Tibial artery (tissue), 4 donors: Measurements from ENCODE around the gene NIBAN1.

Experiments
- DNase-seq, 2 donors: peaks; one replicate each; pipeline ENCODE4 v3.0.0-alpha.2; 2019
- H3K27ac ChIP-seq, 2 donors: fragments of 200-600 bp; sonication (generic) in 1 of 2; 1 replicate in 1 of 2; 2 replicates in 1 of 2; pipeline ENCODE4 v1.5.1; 2018 to 2019; ENCODE audit warnings: mild to moderate bottlenecking in 1 of 2
- H3K27me3 ChIP-seq, 2 donors: fragments of 200-600 bp; sonication (generic) in 1 of 2; one replicate each; pipeline versions ENCODE4 v1.5.1 to v1.6.0; 2016 to 2019
- H3K36me3 ChIP-seq, 3 donors: fragments of 200-600 bp; sonication (generic) in 2 of 3; one replicate each; pipeline ENCODE4 v1.5.1; 2016 to 2019; ENCODE audit warnings: mild to moderate bottlenecking in 2 of 3
- H3K4me1 ChIP-seq, 4 donors: fragments of 200-600 bp; sonication (generic) in 2 of 4; 1 replicate in 3 of 4; 2 replicates in 1 of 4; pipeline ENCODE4 v1.5.1; 2016 to 2019
- H3K4me3 ChIP-seq, 2 donors: fragments of 200-600 bp; sonication (generic) in 1 of 2; 1 replicate in 1 of 2; 2 replicates in 1 of 2; pipeline ENCODE4 v1.5.1; 2018 to 2019; ENCODE audit warnings: mild to moderate bottlenecking in 2 of 2
- H3K9me3 ChIP-seq, 3 donors: fragments of 200-600 bp; sonication (generic) in 1 of 3; one replicate each; pipeline ENCODE4 v1.5.1; 2016 to 2019
- intact Hi-C: fragments of 100-400 bp; cut with DNase I; formaldehyde crosslinking; loops from one replicate; pipeline ENCODE4 v1.15.0; 2023; ENCODE audit warnings: low total_unique reads
- TF ChIP-seq, protein P1 (sequence below), 2 experiments: fragments of 200-600 bp in 1 of 2; fragments of 450-650 bp in 1 of 2; IDR thresholded peaks; one replicate each; pipeline ENCODE4 v1.5.1; 2017 to 2019; ENCODE audit warnings: antibody characterized with exemption in 2 of 2, mild to moderate bottlenecking in 1 of 2, moderate library complexity in 1 of 2

Gene NIBAN1

DNA sequence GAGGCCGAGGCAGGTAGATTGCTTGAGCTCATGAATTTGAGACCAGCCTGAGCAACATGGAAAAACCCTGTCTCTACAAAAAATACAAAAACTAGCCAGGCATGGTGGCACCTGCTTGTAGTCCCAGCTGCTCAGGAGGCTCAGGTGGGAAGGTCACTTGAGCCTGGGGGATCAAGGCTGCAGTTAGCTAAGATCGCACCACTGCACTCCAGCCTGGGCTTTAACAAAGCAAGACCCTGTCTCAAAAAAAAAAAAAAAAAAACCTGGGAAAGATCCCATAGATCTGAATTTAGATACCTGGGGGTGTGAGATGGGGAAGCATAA lies 32.9 kb downstream of the NIBAN1 start:
- no peaks in the 10 kb centered on the region for H3K27me3 ChIP-seq
- H3K4me3 ChIP-seq = no peak overlapping the region
- intact Hi-C loops = no loop called here
- H3K4me1 ChIP-seq = peaks cover 0 to 80% (median 31%) of the 10 kb centered on the region in 4 donors
- DNase-seq = no peak
- H3K9me3 ChIP-seq = no peaks in the 10 kb centered on the region
- no peaks in the 10 kb centered on the region for H3K36me3 ChIP-seq
- H3K27ac ChIP-seq = peak overlapping the region; percentile 1 to 3
- TF ChIP-seq, protein P1, sequence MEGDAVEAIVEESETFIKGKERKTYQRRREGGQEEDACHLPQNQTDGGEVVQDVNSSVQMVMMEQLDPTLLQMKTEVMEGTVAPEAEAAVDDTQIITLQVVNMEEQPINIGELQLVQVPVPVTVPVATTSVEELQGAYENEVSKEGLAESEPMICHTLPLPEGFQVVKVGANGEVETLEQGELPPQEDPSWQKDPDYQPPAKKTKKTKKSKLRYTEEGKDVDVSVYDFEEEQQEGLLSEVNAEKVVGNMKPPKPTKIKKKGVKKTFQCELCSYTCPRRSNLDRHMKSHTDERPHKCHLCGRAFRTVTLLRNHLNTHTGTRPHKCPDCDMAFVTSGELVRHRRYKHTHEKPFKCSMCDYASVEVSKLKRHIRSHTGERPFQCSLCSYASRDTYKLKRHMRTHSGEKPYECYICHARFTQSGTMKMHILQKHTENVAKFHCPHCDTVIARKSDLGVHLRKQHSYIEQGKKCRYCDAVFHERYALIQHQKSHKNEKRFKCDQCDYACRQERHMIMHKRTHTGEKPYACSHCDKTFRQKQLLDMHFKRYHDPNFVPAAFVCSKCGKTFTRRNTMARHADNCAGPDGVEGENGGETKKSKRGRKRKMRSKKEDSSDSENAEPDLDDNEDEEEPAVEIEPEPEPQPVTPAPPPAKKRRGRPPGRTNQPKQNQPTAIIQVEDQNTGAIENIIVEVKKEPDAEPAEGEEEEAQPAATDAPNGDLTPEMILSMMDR (IDR thresholded peaks at IDR 0.05) = no peak

DNA sequence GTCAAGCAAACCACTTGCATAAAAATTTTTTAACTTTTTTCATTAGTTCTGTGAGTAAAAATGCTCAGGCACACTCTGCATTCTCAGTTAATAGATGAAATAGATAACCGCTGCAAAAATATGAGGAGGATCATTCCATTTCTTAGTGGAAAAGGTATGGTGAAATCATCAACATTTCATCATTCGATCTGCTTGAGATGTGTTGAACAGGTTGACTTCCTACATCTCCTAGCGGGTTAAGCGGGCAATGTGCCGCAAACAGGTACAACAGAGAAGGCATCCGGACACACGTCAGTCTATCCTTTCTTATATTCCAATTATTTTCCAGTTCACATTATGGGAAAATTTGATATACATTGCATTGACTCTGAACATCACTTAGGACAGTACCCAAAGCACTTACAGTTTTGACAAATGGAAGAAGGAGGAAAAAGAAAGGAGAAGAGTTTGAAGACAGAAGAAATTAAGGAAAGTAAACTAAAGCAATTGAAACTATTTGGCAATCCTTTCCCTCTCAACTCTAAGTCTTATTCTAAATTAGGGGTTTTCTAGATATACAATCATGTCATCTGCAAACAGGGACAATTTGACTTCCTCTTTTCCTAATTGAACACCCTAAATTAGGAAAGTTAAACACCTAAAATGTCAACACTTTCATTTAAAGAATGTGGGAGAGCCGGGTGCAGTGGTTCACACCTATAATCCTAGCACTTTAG lies 33.5 kb downstream of the NIBAN1 start:
- intact Hi-C loops = no loop called here
- Histone ChIP-seq H3K27me3 (no peaks in the 10 kb centered on the region), H3K4me1 (peaks cover 0 to 80% (median 28%) of the 10 kb centered on the region in 4 donors), H3K27ac (peak overlapping the region; percentile 1 to 3), H3K4me3 (no peak overlapping the region), H3K36me3 (no peaks in the 10 kb centered on the region), H3K9me3 (no peaks in the 10 kb centered on the region)
- TF ChIP-seq, protein P1 (IDR thresholded peaks at IDR 0.05) = no peak
- DNase-seq = no peak

DNA sequence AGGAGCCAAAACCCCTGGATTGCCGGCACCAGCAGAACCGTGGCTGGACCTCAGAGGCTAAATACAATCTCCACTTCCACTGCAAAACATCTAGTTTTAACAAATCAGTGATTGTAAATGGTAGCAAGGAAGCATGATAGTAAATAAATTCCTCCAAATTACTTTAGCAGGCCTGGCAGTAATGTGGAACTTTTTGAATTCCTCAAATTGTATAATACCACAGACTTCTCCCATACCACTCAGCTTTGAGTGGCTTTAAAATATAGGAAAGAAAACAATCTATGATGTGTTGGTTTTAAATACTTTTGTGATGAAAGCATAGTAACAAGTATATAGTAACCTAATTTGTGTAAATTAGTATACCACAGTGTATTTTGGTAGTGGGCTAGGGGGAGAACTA lies 34.1 kb downstream of the NIBAN1 start:
- intact Hi-C loops = no loop called here
- no peak for DNase-seq
- Histone ChIP-seq H3K27me3 (no peaks in the 10 kb centered on the region), H3K4me1 (peaks cover 0 to 80% (median 23%) of the 10 kb centered on the region in 4 donors), H3K9me3 (no peaks in the 10 kb centered on the region), H3K4me3 (no peak overlapping the region), H3K36me3 (no peaks in the 10 kb centered on the region), H3K27ac (peak overlapping the region; percentile 1 to 22)
- TF ChIP-seq, protein P1 (IDR thresholded peaks at IDR 0.05) = no peak

DNA sequence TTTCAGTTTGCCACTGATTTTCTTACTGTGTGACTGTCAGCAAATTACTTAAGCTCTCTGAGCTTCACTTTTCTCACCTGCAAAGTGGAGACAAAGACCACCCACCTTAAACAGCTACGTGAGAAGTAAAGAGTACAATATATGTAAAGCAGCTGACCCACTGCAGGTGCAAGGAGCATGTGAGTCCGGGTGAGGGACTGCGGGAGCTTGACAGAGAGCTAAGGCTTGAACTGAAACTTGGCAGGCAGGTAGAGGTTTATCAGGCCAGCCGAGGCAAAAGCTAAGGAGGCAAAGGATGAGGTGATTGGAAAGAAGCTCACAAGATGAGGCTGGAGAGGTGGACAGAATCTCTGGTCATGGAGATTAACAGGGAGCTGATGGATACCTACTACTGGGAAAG lies 36.6 kb downstream of the NIBAN1 start:
- TF ChIP-seq, protein P1 (IDR thresholded peaks at IDR 0.05) = no peak
- Histone ChIP-seq H3K9me3 (no peaks in the 10 kb centered on the region), H3K27ac (no peak overlapping the region), H3K4me3 (no peak overlapping the region), H3K27me3 (no peaks in the 10 kb centered on the region), H3K36me3 (no peaks in the 10 kb centered on the region), H3K4me1 (peaks cover 0 to 70% (median 9%) of the 10 kb centered on the region in 4 donors)
- DNase-seq = no peak
- intact Hi-C loops = no loop called here

DNA sequence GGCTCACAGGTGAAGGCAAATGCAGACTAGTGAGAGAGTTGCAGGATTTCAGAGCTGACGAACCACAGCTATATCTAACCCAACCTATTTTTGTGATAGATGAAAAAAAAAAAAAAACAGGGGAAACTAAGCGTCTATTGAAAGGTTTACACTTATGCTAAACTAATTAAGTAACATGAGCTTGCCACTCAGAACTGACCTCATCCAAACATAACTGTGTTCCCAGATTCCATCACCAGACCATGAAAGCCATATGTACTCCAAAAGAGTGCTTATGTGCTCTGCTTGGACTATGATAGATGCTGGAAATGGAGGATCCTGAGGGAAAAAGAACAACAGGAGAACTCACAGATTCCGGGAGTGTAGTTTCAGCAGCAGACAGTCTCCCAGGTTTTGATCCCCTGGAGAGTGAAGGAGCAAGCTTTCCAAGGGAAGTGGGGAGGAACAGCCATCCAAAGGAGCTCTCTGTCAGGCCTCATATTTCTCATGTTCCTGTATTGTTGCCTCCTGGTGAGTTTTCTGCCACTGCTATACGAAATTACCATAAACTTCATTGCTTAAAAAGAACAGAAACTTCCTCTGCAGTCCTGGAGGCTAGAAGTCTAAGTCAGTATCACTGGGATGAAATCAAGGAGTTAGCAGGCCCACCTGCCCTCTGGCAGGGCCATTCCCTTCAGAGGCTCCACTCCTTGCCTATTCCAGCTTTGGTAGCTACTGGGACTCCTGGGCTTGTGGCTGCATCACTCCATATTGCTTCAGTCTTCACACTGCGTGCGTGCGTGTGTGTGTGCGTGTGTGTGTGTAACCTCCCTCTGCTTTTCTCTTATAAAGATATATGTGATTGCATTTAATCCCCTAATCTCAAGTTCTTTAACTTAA lies 38.1 kb downstream of the NIBAN1 start:
- H3K4me1 ChIP-seq = peaks cover 0 to 77% (median 19%) of the 10 kb centered on the region in 4 donors
- no peaks in the 10 kb centered on the region for H3K9me3 ChIP-seq
- intact Hi-C loops = no loop called here
- H3K27ac ChIP-seq = peak overlapping the region in 1 of 2 donors; percentile 17
- H3K36me3 ChIP-seq = no peaks in the 10 kb centered on the region
- no peak overlapping the region for H3K4me3 ChIP-seq
- no peaks in the 10 kb centered on the region for H3K27me3 ChIP-seq
- no peak for DNase-seq
- TF ChIP-seq, protein P1 (IDR thresholded peaks at IDR 0.05) = no peak
